ENCODE measurements around the gene SBK2. TPM values are rescaled to one million over a fixed set of nuclear protein-coding genes. Genes with fewer than 3 reads are reported as not detected.
A peak's percentile ranks its signal among the peaks of the same experiment; 100 is the strongest.

The SBK2 gene
- total and polyA plus RNA-seq, 9 of the 15 experiments (the other 6 are each of a cell fraction or from before 2014, with no cell fraction given) = not detected

DNA sequence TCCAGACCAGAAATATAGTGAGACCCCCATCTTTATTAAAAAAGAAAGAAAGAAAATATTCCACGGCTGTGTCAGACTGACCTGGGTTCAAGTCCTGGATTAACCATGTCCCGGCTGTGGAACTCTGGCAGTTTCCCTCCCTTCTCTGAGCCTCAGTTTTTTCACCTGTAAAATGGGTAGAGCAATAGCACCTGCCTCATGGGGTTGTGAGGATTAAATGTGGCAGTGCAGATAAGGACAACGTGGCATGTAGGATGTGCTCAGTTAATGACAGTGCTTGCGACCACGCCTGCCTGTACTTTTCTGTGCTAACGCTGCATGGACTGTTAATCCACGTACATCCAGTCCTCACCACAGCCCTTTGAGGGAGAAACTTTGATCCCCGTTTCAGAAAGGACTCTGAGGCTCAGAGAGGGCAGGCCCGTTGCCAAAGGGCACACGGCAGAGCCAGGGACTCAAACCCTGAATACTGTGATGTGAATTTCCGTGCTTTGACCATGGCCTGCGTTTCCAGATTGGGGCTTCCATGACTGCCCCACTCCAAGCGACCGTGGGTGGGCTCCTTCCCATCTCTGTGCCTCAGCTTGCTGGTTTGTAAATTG, 16.1 kb downstream of the SBK2 start (continued):
- TF ChIP-seq RCOR1 (IDR thresholded peaks at IDR 0.05; ENCODE audit: borderline replicate concordance in 1 of 2, low read depth in 2 of 2, low read length in 2 of 2) (0 out of 4 replicates have a peak, but pooled peaks of 1 of the 2 experiments have one; percentile 37), TEAD4 (IDR thresholded peaks at IDR 0.05; ENCODE audit: low read length) (peak; percentile 42; the same call in 1 of the 2 replicates), TEAD4 (CRISPR knock-in tag; IDR thresholded peaks at IDR 0.05; ENCODE audit: borderline replicate concordance) (no peak), CBFA2T3 (IDR thresholded peaks at IDR 0.05) (peak; percentile 79), BCOR (IDR thresholded peaks at IDR 0.05) (peak; percentile 95), ZC3H4 (CRISPR knock-in tag; IDR thresholded peaks at IDR 0.05; ENCODE audit: borderline replicate concordance) (no peak), TAL1 (IDR thresholded peaks at IDR 0.05) (peak; percentile 36; the same call in 1 of the 2 replicates), HDGF (IDR thresholded peaks at IDR 0.05) (0 out of 2 replicates have a peak, but pooled peaks have one; percentile 23), CHD2 (IDR thresholded peaks at IDR 0.05; ENCODE audit: low read depth, low read length) (no peak), ADNP (tag; IDR thresholded peaks at IDR 0.05) (peak; percentile 91), CBX3 (IDR thresholded peaks at IDR 0.05; ENCODE audit: borderline replicate concordance in 1 of 2, low read length in 2 of 2) (peak in 1 of 2 experiments; percentile 34; a peak in 1 of 3 replicates), CHD4 (IDR thresholded peaks at IDR 0.05; ENCODE audit: insufficient read depth, insufficient replicate concordance, low read depth, low read length, poor library complexity, severe bottlenecking) (peak; percentile 55), SAP30 (IDR thresholded peaks at IDR 0.05; ENCODE audit: borderline replicate concordance, insufficient read depth, low read depth, low read length, poor library complexity, severe bottlenecking) (no peak), SIRT6 (IDR thresholded peaks at IDR 0.05; ENCODE audit: low read depth, low read length) (no peak), EP300 (IDR thresholded peaks at IDR 0.05; ENCODE audit: low read length) (no peak), CTBP1 (IDR thresholded peaks at IDR 0.05; ENCODE audit: borderline replicate concordance) (no peak), ZNF324 (CRISPR knock-in tag; IDR thresholded peaks at IDR 0.05) (no peak), TBL1XR1 (IDR thresholded peaks at IDR 0.05; ENCODE audit: low read length in 2 of 2) (no peak), NCOA2 (IDR thresholded peaks at IDR 0.05; ENCODE audit: partially characterized antibody in 2 of 2) (no peak), ERF (CRISPR knock-in tag; IDR thresholded peaks at IDR 0.05) (no peak), RBM25 (IDR thresholded peaks at IDR 0.05; ENCODE audit: low read depth, low read length, severe bottlenecking) (peak; percentile 94), KLF6 (CRISPR knock-in tag; IDR thresholded peaks at IDR 0.05; ENCODE audit: borderline replicate concordance) (no peak), ARID1B (IDR thresholded peaks at IDR 0.05) (peak; percentile 41), CBFA2T2 (conservative IDR thresholded peaks at IDR 0.05) (peak; percentile 58), TAF9B (IDR thresholded peaks at IDR 0.05; ENCODE audit: partially characterized antibody) (no peak), HDAC2 (IDR thresholded peaks at IDR 0.05) (0 out of 2 replicates have a peak, but pooled peaks have one; percentile 49), TCF3 (CRISPR knock-in tag; IDR thresholded peaks at IDR 0.05) (peak; percentile 51; the same call in 1 of the 2 replicates)
- TF ChIP-seq, protein P1, sequence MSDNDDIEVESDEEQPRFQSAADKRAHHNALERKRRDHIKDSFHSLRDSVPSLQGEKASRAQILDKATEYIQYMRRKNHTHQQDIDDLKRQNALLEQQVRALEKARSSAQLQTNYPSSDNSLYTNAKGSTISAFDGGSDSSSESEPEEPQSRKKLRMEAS (CRISPR knock-in tag; IDR thresholded peaks at IDR 0.05) = peak; percentile 64
- TF ChIP-seq, protein P2, sequence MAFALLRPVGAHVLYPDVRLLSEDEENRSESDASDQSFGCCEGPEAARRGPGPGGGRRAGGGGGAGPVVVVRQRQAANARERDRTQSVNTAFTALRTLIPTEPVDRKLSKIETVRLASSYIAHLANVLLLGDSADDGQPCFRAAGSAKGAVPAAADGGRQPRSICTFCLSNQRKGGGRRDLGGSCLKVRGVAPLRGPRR (CRISPR knock-in tag; IDR thresholded peaks at IDR 0.05) = no peak
- TF ChIP-seq, protein P3, sequence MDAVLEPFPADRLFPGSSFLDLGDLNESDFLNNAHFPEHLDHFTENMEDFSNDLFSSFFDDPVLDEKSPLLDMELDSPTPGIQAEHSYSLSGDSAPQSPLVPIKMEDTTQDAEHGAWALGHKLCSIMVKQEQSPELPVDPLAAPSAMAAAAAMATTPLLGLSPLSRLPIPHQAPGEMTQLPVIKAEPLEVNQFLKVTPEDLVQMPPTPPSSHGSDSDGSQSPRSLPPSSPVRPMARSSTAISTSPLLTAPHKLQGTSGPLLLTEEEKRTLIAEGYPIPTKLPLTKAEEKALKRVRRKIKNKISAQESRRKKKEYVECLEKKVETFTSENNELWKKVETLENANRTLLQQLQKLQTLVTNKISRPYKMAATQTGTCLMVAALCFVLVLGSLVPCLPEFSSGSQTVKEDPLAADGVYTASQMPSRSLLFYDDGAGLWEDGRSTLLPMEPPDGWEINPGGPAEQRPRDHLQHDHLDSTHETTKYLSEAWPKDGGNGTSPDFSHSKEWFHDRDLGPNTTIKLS (IDR thresholded peaks at IDR 0.05; ENCODE audit: borderline replicate concordance, low read depth) = no peak
